HG03521 (cell line): Measurements from ENCODE around the gene HNF1A.
A peak's percentile ranks its signal among the peaks of the same experiment; 100 is the strongest.
"Not testable (repeated sequence)": the region's sequence is repeated elsewhere in the genome, so short reads cannot be mapped to it uniquely, and the experiment has no call there.

Source experiments
- ATAC-seq: cut with Tn5 transposase; IDR thresholded peaks from one replicate; pipeline ENCODE4 v1.9.1; 2021; ENCODE audit warnings: mild to moderate bottlenecking, moderate library complexity; ENCODE audit not compliant: unreplicated experiment

HNF1A gene

GRCh38 chr12:121038861-121039668 is 60.7 kb downstream of the HNF1A start, which contains the start of gene OASL:
Gene OASL (minus strand): TSS chr12:121039246. CDS start chr12:121038971, 275 bp downstream.
- peak; percentile 50 for ATAC-seq

GRCh38 chr12:121043067-121043466 is 64.7 kb downstream of the HNF1A start:
- no peak for ATAC-seq

- not testable (repeated sequence) for ATAC-seq
Observed at GRCh38 chr12:121047400-121047799, 69.1 kb downstream of the HNF1A start.

GRCh38 chr12:121048442-121048841 is 70.1 kb downstream of the HNF1A start:
- ATAC-seq: no peak

GRCh38 chr12:121050725-121051124 is 72.4 kb downstream of the HNF1A start:
- no peak for ATAC-seq
